GM10266 (cell line): Measurements from ENCODE around the gene GTPBP1.
A peak's percentile ranks its signal among the peaks of the same experiment; 100 is the strongest.

ENCODE experiments used
- DNase-seq: peaks from one replicate; pipeline ENCODE4 v3.0.0; 2012; ENCODE audit errors: extremely low spot score
- TF ChIP-seq, protein P1 (sequence below): IDR thresholded peaks from 2 replicates; pipeline ENCODE4 v1.5.1; 2012; ENCODE audit warnings: mild to moderate bottlenecking, low read depth; ENCODE audit not compliant: control insufficient read depth, insufficient read depth; ENCODE audit errors: missing control alignments

The GTPBP1 gene

DNA sequence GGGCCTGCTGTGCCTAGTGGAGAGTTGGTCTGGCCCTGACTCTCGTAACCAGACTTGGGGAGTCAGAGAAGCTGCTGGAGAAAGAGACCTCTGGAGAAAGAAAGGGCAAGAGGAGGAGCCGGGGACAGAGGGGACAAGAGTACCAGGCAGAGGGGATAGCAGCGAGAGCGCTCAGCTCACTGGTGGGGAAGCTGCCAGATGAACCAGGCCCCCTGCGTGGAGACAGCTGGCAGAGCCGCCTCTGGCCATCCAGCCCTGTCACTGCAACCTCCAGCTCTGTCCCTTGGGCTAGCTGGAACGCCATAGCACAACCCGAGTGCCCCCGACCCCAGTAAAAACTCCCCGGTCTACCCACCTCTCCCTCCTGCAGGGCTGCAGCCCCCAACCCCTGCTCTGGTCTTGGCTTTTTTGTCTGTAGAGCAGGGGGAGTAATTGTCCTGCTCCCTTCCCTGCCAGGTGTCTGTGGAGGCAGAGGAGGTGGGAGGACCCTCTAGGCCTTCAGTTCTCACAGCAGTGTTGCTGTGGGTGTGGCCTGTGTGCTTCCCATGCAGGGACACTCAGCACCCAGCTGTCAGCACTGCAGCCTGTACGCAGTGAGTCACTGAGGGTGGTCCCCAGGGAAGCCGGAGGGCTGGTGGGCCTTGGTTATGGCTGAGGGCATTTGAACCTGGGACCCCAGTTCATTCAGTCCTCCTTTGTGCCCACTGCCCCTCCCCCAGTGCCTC, 54.9 kb downstream of the GTPBP1 start:
- TF ChIP-seq, protein P1, sequence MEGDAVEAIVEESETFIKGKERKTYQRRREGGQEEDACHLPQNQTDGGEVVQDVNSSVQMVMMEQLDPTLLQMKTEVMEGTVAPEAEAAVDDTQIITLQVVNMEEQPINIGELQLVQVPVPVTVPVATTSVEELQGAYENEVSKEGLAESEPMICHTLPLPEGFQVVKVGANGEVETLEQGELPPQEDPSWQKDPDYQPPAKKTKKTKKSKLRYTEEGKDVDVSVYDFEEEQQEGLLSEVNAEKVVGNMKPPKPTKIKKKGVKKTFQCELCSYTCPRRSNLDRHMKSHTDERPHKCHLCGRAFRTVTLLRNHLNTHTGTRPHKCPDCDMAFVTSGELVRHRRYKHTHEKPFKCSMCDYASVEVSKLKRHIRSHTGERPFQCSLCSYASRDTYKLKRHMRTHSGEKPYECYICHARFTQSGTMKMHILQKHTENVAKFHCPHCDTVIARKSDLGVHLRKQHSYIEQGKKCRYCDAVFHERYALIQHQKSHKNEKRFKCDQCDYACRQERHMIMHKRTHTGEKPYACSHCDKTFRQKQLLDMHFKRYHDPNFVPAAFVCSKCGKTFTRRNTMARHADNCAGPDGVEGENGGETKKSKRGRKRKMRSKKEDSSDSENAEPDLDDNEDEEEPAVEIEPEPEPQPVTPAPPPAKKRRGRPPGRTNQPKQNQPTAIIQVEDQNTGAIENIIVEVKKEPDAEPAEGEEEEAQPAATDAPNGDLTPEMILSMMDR, result no peak
- DNase-seq, result no peak

DNA sequence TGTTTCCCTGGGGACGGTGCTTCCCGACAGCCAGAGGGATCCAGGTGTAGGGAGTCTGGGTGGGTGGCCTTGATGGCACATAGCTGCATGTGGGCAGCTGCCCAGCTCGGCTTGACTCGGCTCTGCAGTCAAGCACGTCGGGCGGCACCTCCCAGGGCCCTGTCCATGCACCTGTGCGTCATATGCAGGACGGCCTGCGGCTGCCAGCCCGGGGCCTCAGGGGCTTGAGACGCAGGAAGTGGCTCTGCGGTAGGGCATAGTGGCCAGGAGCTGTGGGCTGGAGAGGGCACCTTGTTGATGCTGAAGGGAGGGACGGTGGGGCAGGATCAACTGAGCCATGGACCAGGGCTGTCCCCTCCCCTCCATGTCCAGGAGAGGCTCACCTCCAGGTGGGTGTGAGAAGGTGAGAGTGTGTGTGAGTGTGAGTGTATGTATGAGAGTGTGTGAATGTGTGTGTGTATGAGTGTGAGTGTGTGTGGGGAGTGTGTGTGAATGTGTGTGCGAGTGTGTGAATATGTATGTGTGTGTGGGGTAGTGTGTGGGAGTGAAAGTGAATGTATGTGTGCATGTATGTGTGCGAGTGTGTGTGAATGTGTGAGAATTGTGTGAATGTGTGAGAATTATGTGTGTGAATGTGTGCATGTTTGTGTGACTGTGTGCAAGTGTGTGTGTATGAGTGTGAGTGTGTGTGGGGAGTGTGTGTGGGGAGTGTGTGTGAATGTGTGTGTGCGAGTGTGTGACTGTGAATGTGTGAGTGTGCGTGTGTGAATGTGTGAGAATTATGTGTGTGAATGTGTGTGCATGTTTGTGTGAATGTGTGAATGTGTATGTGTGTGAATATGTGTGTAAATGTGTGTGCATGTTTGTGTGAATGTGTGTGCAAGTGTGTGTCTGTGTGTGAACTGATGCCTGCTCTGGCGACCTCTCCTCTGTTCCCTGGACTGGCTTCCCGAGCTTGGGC, 55.7 kb downstream of the GTPBP1 start:
- TF ChIP-seq, protein P1, result no peak
- no peak for DNase-seq

GRCh38 chr22:38762551-38762983, 56.8 kb downstream of the GTPBP1 start:
- DNase-seq, result no peak
- TF ChIP-seq, protein P1, result no peak

DNA sequence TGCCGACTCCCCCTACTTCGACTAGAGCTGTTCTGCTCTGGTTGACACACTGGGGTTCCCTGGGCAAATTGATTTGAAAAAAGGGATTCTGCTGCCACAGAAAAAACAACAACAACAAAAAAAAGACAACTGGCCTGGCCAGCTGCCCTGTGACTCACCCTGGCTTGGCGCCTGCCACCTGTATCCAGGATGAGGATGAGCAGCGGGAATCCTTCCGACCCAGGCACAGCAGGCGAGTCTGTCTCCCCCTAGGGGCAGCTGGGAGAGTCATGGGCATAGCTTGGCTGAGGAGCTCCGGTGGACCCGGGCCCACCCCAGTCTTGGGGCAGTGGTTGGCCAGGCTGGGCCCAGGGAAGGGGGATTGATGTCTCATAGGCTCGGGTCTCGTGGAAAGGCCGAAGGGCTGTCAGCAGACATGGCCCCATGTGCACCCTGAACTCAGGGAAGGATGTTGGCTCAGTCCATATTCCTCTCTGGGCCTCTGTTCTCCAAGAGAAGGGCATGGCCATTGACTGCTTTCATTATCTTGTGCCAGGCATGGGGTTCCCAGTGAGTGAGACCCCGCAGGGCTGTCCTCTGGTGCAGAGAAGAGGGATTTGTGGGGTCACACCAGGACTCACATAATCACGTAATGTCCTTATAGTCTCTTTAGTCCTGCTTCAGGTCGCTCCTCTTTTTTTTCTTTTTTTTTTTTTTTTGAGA, 60.5 kb downstream of the GTPBP1 start:
- no peak for DNase-seq
- TF ChIP-seq, protein P1, result peak; percentile 61

GRCh38 chr22:38767313-38767712, 61.6 kb downstream of the GTPBP1 start:
- DNase-seq, result no peak
- TF ChIP-seq, protein P1, result no peak

- DNase-seq, result no peak
- TF ChIP-seq, protein P1, result no peak
Measured at GRCh38 chr22:38768036-38768435, 62.3 kb downstream of the GTPBP1 start.
